MM.1S (cell line): Measurements from ENCODE around the gene GMFB.

ENCODE experiments used
- EZH2 ChIP-seq: fragments of 300-600 bp; sonication (generic); optimal IDR thresholded peaks from 2 replicates; pipeline ENCODE3; 2017; ENCODE audit warnings: low read depth, mild to moderate bottlenecking, antibody characterized with exemption, low read length, mixed read lengths
- EZH2phosphoT487 ChIP-seq: fragments of 300-600 bp; sonication (generic); IDR thresholded peaks from 2 replicates; pipeline ENCODE4 v1.6.1; 2018; ENCODE audit warnings: antibody characterized with exemption, low read length
- TF ChIP-seq, protein P1 (sequence below): fragments of 300-600 bp; sonication (generic); IDR thresholded peaks from 2 replicates; pipeline ENCODE4 v1.5.1; 2016; ENCODE audit warnings: antibody characterized with exemption, low read length, mixed read lengths

DNA sequence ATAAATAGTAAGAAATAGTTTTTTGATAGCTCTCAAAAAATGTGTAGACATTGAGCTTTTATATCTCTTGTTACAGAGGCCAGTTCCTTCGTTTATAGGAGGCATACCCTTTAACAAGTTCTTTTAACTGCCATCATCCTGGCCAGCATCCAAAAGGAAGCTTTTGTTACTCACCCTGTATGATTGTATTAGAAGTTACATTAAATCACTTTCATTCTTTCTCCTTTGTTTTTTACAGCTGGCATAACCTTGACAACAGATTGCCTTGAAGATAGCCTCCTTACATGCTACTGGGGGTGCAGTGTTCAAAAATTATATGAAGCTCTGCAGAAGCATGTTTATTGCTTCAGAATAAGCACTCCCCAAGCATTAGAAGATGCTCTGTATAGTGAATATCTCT lies 41.0 kb upstream of the GMFB start:
- TF ChIP-seq, protein P1, sequence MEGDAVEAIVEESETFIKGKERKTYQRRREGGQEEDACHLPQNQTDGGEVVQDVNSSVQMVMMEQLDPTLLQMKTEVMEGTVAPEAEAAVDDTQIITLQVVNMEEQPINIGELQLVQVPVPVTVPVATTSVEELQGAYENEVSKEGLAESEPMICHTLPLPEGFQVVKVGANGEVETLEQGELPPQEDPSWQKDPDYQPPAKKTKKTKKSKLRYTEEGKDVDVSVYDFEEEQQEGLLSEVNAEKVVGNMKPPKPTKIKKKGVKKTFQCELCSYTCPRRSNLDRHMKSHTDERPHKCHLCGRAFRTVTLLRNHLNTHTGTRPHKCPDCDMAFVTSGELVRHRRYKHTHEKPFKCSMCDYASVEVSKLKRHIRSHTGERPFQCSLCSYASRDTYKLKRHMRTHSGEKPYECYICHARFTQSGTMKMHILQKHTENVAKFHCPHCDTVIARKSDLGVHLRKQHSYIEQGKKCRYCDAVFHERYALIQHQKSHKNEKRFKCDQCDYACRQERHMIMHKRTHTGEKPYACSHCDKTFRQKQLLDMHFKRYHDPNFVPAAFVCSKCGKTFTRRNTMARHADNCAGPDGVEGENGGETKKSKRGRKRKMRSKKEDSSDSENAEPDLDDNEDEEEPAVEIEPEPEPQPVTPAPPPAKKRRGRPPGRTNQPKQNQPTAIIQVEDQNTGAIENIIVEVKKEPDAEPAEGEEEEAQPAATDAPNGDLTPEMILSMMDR: no peak
- TF ChIP-seq EZH2 (no peak), EZH2phosphoT487 (no peak)
